Panc1 (cell line): ENCODE measurements around the gene STK10.

Experiments
- POLR2AphosphoS5 ChIP-seq: IDR thresholded peaks from 2 replicates; pipeline ENCODE4 v1.6.1; 2012; ENCODE audit warnings: mild to moderate bottlenecking, low read depth, low read length, moderate library complexity
- SIN3A ChIP-seq: IDR thresholded peaks from 2 replicates; pipeline ENCODE4 v1.6.1; 2012; ENCODE audit warnings: low read depth, mild to moderate bottlenecking, low read length, moderate library complexity, borderline replicate concordance; ENCODE audit not compliant: insufficient read depth
- TF ChIP-seq, protein P1 (sequence below), 2 experiments: IDR thresholded peaks; 2 replicates each; pipeline ENCODE4 v1.6.1; 2011 to 2012; ENCODE audit warnings: low read depth in 2 of 2, control low read depth in 1 of 2, low read length in 1 of 2, mild to moderate bottlenecking in 1 of 2, moderate library complexity in 1 of 2; ENCODE audit not compliant: insufficient read depth in 1 of 2
- TF ChIP-seq, protein P2 (sequence below): fragments of 450-650 bp; IDR thresholded peaks from 2 replicates; pipeline ENCODE4 v1.5.1; 2017; ENCODE audit warnings: mild to moderate bottlenecking

DNA sequence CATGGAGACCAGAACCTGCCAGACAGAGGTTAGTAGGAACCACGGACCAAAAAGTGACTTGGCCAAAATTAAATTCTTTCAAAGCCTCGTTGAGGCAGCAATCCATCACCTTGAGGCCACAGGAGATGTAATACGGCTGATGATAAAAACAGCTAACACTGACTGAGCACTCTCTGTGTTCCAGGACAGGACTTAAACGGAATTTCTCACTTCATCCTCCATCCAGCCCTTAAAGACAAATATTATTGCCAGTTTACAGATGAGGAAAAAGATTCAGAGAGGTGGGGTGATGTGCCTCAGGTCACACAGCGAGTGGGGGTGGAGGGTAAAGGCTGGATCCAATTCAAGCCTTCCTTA is 25.1 kb downstream of the STK10 start:
- TF ChIP-seq, protein P1, sequence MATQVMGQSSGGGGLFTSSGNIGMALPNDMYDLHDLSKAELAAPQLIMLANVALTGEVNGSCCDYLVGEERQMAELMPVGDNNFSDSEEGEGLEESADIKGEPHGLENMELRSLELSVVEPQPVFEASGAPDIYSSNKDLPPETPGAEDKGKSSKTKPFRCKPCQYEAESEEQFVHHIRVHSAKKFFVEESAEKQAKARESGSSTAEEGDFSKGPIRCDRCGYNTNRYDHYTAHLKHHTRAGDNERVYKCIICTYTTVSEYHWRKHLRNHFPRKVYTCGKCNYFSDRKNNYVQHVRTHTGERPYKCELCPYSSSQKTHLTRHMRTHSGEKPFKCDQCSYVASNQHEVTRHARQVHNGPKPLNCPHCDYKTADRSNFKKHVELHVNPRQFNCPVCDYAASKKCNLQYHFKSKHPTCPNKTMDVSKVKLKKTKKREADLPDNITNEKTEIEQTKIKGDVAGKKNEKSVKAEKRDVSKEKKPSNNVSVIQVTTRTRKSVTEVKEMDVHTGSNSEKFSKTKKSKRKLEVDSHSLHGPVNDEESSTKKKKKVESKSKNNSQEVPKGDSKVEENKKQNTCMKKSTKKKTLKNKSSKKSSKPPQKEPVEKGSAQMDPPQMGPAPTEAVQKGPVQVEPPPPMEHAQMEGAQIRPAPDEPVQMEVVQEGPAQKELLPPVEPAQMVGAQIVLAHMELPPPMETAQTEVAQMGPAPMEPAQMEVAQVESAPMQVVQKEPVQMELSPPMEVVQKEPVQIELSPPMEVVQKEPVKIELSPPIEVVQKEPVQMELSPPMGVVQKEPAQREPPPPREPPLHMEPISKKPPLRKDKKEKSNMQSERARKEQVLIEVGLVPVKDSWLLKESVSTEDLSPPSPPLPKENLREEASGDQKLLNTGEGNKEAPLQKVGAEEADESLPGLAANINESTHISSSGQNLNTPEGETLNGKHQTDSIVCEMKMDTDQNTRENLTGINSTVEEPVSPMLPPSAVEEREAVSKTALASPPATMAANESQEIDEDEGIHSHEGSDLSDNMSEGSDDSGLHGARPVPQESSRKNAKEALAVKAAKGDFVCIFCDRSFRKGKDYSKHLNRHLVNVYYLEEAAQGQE (IDR thresholded peaks at IDR 0.05; ENCODE audit: insufficient read depth in 1 of 2, low read depth in 2 of 2, low read length in 1 of 2) = no peak
- TF ChIP-seq, protein P2, sequence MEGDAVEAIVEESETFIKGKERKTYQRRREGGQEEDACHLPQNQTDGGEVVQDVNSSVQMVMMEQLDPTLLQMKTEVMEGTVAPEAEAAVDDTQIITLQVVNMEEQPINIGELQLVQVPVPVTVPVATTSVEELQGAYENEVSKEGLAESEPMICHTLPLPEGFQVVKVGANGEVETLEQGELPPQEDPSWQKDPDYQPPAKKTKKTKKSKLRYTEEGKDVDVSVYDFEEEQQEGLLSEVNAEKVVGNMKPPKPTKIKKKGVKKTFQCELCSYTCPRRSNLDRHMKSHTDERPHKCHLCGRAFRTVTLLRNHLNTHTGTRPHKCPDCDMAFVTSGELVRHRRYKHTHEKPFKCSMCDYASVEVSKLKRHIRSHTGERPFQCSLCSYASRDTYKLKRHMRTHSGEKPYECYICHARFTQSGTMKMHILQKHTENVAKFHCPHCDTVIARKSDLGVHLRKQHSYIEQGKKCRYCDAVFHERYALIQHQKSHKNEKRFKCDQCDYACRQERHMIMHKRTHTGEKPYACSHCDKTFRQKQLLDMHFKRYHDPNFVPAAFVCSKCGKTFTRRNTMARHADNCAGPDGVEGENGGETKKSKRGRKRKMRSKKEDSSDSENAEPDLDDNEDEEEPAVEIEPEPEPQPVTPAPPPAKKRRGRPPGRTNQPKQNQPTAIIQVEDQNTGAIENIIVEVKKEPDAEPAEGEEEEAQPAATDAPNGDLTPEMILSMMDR = no peak
- no peak for TF ChIP-seq POLR2AphosphoS5
- no peak for TF ChIP-seq SIN3A
